Measurements from ENCODE around the gene VIL1.

The VIL1 gene

DNA sequence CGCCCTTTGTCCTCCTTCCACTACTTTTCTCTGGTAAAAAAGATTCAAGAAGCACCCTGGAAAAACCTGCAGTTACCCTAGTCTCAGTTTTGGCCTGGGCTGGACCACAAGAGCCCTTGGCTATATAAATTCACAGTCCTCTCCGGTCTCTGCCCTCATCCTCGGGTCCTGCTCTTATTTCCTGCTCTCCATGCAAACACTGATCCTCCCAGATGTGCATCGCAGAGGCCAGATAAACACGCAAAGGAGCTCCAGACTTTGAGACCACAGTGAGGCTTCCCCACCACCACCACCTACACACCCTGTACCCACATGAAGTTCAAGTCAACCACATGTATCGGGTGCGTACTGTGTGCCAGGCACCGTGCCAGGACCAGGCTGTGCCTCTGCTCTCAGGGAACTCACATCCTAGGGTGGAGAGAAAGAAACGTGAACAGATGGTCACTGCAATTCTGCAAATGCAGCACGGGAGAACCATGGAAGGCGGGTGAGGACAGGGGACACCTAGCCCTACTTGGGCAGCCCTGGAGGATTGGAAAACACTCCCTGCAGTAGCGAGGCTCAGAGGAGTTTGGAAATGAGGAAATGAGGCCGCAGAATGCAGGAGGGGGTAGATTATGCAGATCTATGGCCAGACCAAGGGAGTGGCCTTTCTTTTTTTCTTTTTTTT is 11.8 kb upstream of the VIL1 start (continued):
- TF ChIP-seq, protein P1, sequence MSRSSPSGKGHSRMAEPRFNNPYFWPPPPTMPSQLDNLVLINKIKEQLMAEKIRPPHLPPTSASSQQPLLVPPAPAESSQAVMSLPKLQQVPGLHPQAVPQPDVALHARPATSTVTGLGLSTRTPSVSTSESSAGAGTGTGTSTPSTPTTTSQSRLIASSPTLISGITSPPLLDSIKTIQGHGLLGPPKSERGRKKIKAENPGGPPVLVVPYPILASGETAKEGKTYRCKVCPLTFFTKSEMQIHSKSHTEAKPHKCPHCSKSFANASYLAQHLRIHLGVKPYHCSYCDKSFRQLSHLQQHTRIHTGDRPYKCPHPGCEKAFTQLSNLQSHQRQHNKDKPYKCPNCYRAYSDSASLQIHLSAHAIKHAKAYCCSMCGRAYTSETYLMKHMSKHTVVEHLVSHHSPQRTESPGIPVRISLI (tag by site-specific recombination; IDR thresholded peaks at IDR 0.05), result peak; percentile 41; the same call in 1 of the 2 replicates
- TF ChIP-seq ZNF16 (tag by site-specific recombination; IDR thresholded peaks at IDR 0.05; ENCODE audit: low read depth), result no peak
- no peak for TF ChIP-seq FEZF1 (tag by site-specific recombination; IDR thresholded peaks at IDR 0.05)

DNA sequence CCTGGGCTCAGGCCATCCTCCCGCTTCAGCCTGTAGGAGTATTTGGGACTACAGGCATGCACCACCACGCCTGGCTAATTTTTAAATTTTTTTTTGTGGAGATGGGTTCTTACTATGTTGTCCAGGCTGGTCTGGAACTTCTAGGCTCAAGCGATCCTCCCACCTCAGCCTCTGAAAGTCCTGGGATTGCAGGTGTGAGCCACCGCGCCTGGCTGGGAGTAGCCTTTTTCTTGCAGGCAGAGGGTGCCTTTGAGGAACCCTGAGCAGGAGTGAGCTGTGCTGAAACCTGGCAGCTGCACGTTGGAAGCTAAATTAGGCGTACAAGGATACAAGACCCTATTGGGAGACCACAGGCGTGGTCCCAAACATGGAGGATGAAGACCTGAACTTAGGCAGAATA is 11.2 kb upstream of the VIL1 start:
- peaks cover 0 to 27% of the 10 kb centered on the region in 2 experiments; a peak in 1 of 3 replicates for H3K36me3 ChIP-seq (ENCODE audit: control insufficient read depth in 2 of 2, insufficient read depth in 1 of 2, low read length in 2 of 2)
- H3K27ac ChIP-seq (ENCODE audit: extremely low read depth, low read depth, low read length), result no peak overlapping the region
- H3K4me3 ChIP-seq (ENCODE audit: low read depth, low read length), result no peak overlapping the region
- no peaks in the 10 kb centered on the region for H3K9me3 ChIP-seq (ENCODE audit: control insufficient read depth, insufficient read depth, low read depth, low read length)
- peaks cover 7% of the 10 kb centered on the region; the same call in 1 of the 2 replicates for H3K4me1 ChIP-seq (ENCODE audit: control insufficient read depth, insufficient read depth, low read length)
- ChIA-PET CTCF (interaction anchor here (0.5 kb wide), 1 partner anchor 379 kb away, joined by 3 read pairs; no protein-coding TSS in a partner anchor), POLR2A (interaction anchor here (0.7 to 1.2 kb wide), 2 partner anchors 10 to 12 kb away, joined by 3 to 4 read pairs; no protein-coding TSS in a partner anchor)
- no peak for TF ChIP-seq ZNF610 (tag by site-specific recombination; IDR thresholded peaks at IDR 0.05; ENCODE audit: borderline replicate concordance)
- TF ChIP-seq, protein P2, sequence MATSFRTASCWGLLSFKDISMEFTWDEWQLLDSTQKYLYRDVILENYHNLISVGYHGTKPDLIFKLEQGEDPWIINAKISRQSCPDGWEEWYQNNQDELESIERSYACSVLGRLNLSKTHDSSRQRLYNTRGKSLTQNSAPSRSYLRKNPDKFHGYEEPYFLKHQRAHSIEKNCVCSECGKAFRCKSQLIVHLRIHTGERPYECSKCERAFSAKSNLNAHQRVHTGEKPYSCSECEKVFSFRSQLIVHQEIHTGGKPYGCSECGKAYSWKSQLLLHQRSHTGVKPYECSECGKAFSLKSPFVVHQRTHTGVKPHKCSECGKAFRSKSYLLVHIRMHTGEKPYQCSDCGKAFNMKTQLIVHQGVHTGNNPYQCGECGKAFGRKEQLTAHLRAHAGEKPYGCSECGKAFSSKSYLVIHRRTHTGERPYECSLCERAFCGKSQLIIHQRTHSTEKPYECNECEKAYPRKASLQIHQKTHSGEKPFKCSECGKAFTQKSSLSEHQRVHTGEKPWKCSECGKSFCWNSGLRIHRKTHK (tag by site-specific recombination; IDR thresholded peaks at IDR 0.05), result no peak
- TF ChIP-seq, protein P1 (tag by site-specific recombination; IDR thresholded peaks at IDR 0.05), result 0 out of 2 replicates have a peak, but pooled peaks have one; percentile 9
- TF ChIP-seq ZNF112 (tag by site-specific recombination; IDR thresholded peaks at IDR 0.05), result no peak

DNA sequence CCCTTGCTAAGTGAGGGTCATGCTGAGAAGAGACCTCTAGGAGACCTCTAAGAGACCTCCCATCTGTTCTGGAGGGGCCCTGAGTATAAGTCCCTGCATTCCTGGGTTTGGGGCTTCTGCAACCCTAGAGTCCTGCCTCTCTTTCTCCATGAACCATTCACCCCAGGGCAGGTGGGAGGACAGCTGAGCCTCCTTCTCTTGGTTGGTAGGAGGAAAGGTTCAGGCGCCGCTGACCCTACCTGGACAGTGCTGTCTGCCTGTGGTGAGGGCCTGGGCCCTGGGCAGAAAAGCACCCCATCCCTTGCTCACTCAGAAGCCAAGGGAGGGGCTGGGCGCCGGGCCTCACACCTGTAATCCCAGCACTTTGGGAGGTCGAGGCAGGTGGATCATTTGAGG is 604 bp upstream of the VIL1 start:
- ChIA-PET POLR2A (no interaction called here), CTCF (no interaction called here)
- TF ChIP-seq ZNF140 (tag by site-specific recombination; IDR thresholded peaks at IDR 0.05), result no peak
- no peak for TF ChIP-seq ZBTB20 (tag by site-specific recombination; IDR thresholded peaks at IDR 0.05)
- no peak for TF ChIP-seq BCL11A (tag by site-specific recombination; IDR thresholded peaks at IDR 0.05; ENCODE audit: low read depth)
- TF ChIP-seq HOXC10 (CRISPR knock-in tag; IDR thresholded peaks at IDR 0.05), result no peak
- no peak for TF ChIP-seq ZNF76 (tag by site-specific recombination; IDR thresholded peaks at IDR 0.05; ENCODE audit: borderline replicate concordance, low read depth)
- no peak for TF ChIP-seq ZNF514 (tag by site-specific recombination; IDR thresholded peaks at IDR 0.05)
- no peaks in the 10 kb centered on the region for H3K36me3 ChIP-seq (ENCODE audit: control insufficient read depth in 2 of 2, insufficient read depth in 1 of 2, low read length in 2 of 2)
- no peak overlapping the region for H3K27ac ChIP-seq (ENCODE audit: extremely low read depth, low read depth, low read length)
- no peaks in the 10 kb centered on the region for H3K4me1 ChIP-seq (ENCODE audit: control insufficient read depth, insufficient read depth, low read length)
- H3K4me3 ChIP-seq (ENCODE audit: low read depth, low read length), result no peak overlapping the region
- no peaks in the 10 kb centered on the region for H3K9me3 ChIP-seq (ENCODE audit: control insufficient read depth, insufficient read depth, low read depth, low read length)

DNA sequence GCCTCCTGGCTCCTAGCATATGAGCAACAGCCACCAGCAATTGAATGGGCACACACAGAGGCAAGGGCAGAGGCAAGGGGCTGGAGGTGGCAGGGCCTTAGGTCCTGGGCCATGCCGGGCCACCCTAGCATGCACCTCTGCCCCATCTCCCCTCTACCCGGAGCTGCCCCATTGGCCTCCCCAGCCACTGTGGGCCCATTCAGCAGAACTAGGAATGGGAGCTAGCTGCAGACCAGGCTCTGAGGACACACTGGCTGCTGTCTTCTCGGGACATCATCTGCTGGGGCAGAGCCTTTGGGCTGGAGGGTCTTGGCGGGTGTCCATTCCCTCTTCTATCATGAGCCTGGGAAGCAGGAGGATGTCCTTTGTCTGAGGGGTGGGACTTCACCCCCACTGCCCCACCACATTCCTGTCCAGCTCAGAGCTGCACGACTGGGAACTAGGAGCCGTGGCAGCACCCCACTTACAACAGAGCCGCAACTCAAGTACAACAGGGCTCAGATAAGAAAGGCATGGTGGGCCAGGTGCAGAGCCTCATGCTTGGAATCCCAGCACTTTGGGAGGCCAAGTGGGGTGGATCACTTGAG is 800 bp downstream of the VIL1 start:
- Histone ChIP-seq H3K9me3 (ENCODE audit: control insufficient read depth, insufficient read depth, low read depth, low read length) (no peaks in the 10 kb centered on the region), H3K4me3 (ENCODE audit: low read depth, low read length) (no peak overlapping the region), H3K27ac (ENCODE audit: extremely low read depth, low read depth, low read length) (no peak overlapping the region), H3K4me1 (ENCODE audit: control insufficient read depth, insufficient read depth, low read length) (no peaks in the 10 kb centered on the region), H3K36me3 (ENCODE audit: control insufficient read depth in 2 of 2, insufficient read depth in 1 of 2, low read length in 2 of 2) (no peaks in the 10 kb centered on the region)
- ChIA-PET POLR2A (interaction anchor here (0.7 kb wide), 1 partner anchor 13 kb away, joined by 3 read pairs; no protein-coding TSS in a partner anchor), CTCF (no interaction called here)
- TF ChIP-seq ZNF416 (tag by site-specific recombination; IDR thresholded peaks at IDR 0.05) (no peak), GLI2 (tag by site-specific recombination; IDR thresholded peaks at IDR 0.05; ENCODE audit: borderline replicate concordance, low read depth) (no peak), ZNF529 (tag by site-specific recombination; IDR thresholded peaks at IDR 0.05; ENCODE audit: insufficient replicate concordance) (no peak), GFI1B (tag by site-specific recombination; IDR thresholded peaks at IDR 0.05) (no peak), ZNF202 (tag by site-specific recombination; IDR thresholded peaks at IDR 0.05; ENCODE audit: borderline replicate concordance) (no peak), KLF7 (tag by site-specific recombination; IDR thresholded peaks at IDR 0.05; ENCODE audit: borderline replicate concordance) (no peak), ZSCAN30 (tag by site-specific recombination; IDR thresholded peaks at IDR 0.05) (no peak)
- TF ChIP-seq, protein P3, sequence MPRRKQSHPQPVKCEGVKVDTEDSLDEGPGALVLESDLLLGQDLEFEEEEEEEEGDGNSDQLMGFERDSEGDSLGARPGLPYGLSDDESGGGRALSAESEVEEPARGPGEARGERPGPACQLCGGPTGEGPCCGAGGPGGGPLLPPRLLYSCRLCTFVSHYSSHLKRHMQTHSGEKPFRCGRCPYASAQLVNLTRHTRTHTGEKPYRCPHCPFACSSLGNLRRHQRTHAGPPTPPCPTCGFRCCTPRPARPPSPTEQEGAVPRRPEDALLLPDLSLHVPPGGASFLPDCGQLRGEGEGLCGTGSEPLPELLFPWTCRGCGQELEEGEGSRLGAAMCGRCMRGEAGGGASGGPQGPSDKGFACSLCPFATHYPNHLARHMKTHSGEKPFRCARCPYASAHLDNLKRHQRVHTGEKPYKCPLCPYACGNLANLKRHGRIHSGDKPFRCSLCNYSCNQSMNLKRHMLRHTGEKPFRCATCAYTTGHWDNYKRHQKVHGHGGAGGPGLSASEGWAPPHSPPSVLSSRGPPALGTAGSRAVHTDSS (tag by site-specific recombination; IDR thresholded peaks at IDR 0.05), result no peak
- TF ChIP-seq, protein P4, sequence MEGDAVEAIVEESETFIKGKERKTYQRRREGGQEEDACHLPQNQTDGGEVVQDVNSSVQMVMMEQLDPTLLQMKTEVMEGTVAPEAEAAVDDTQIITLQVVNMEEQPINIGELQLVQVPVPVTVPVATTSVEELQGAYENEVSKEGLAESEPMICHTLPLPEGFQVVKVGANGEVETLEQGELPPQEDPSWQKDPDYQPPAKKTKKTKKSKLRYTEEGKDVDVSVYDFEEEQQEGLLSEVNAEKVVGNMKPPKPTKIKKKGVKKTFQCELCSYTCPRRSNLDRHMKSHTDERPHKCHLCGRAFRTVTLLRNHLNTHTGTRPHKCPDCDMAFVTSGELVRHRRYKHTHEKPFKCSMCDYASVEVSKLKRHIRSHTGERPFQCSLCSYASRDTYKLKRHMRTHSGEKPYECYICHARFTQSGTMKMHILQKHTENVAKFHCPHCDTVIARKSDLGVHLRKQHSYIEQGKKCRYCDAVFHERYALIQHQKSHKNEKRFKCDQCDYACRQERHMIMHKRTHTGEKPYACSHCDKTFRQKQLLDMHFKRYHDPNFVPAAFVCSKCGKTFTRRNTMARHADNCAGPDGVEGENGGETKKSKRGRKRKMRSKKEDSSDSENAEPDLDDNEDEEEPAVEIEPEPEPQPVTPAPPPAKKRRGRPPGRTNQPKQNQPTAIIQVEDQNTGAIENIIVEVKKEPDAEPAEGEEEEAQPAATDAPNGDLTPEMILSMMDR (tag by site-specific recombination; IDR thresholded peaks at IDR 0.05), result no peak
